ENCODE measurements around the gene QKI. TPM values are rescaled to one million over a fixed set of nuclear protein-coding genes. Genes with fewer than 3 reads are reported as not detected.
"Not testable (repeated sequence)": the region's sequence is repeated elsewhere in the genome, so short reads cannot be mapped to it uniquely, and the experiment has no call there.

QKI gene
- total RNA-seq, 1 experiment from 2014 or later, result 50.8 TPM

DNA sequence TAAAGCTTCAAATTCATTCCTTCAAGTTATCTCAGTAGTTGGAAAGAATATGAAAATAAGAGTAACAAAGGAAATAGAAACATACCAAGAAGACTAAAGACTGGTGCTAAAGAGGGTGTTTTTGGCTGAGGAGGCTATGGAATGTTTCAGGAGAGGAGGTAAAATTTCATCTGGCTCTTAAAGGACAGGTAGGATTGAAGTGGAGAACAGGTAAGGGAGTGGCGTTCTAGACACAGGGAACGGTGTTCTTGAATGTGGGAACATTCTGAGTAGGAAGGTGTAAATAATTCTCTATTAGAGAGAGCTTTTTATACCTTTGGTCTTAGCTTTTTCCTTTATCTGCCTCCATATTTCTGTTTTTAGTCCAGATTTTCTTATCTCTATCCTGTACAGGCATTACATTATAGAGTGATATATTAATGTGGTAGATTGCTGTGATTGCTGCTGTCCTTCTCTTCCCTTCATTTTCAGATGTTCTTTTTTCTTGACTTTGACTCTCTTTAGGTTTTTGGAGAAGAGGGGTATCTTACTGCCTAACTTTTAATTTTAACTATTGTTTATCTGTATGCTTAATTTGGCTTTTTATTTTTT, 15.4 kb downstream of the QKI start:
- intact Hi-C loops (cut with micrococcal nuclease; ENCODE audit: unreplicated experiment), result no loop called here
- Histone ChIP-seq H3K79me2 (ENCODE audit: low read depth) (peaks cover 99% of the 10 kb centered on the region), H3K4me1 (replicated peaks; ENCODE audit: insufficient read depth) (peaks cover 17% of the 10 kb centered on the region; the same call in 1 of the 2 replicates), H3K9me3 (ENCODE audit: insufficient read depth, low read depth) (no peaks in the 10 kb centered on the region), H3K36me3 (ENCODE audit: low read depth) (no peaks in the 10 kb centered on the region), H3K9me2 (ENCODE audit: insufficient read depth) (no peaks in the 10 kb centered on the region), H3K4me2 (no peak overlapping the region), H3F3A (ENCODE audit: insufficient read depth, low read depth) (peaks cover 20% of the 10 kb centered on the region), H3K27ac (no peak overlapping the region), H3K27me3 (ENCODE audit: insufficient read depth, low read depth) (no peaks in the 10 kb centered on the region), H2AFZ (no peak overlapping the region), H3K4me3 (no peak overlapping the region), H4K20me1 (ENCODE audit: insufficient read depth) (peaks cover 93% of the 10 kb centered on the region)
- POLR2A ChIA-PET (ENCODE audit: unreplicated experiment), result no interaction called here
- no TSS peak for BruUV-seq (replicated peaks)
- CTCF ChIA-PET, result no interaction called here
- DNase-seq, result no peak
- no peak for TF ChIP-seq EZH2 (IDR thresholded peaks at IDR 0.05; ENCODE audit: low read depth)
- TF ChIP-seq, protein P1, sequence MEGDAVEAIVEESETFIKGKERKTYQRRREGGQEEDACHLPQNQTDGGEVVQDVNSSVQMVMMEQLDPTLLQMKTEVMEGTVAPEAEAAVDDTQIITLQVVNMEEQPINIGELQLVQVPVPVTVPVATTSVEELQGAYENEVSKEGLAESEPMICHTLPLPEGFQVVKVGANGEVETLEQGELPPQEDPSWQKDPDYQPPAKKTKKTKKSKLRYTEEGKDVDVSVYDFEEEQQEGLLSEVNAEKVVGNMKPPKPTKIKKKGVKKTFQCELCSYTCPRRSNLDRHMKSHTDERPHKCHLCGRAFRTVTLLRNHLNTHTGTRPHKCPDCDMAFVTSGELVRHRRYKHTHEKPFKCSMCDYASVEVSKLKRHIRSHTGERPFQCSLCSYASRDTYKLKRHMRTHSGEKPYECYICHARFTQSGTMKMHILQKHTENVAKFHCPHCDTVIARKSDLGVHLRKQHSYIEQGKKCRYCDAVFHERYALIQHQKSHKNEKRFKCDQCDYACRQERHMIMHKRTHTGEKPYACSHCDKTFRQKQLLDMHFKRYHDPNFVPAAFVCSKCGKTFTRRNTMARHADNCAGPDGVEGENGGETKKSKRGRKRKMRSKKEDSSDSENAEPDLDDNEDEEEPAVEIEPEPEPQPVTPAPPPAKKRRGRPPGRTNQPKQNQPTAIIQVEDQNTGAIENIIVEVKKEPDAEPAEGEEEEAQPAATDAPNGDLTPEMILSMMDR (conservative IDR thresholded peaks at IDR 0.05), result no peak

DNA sequence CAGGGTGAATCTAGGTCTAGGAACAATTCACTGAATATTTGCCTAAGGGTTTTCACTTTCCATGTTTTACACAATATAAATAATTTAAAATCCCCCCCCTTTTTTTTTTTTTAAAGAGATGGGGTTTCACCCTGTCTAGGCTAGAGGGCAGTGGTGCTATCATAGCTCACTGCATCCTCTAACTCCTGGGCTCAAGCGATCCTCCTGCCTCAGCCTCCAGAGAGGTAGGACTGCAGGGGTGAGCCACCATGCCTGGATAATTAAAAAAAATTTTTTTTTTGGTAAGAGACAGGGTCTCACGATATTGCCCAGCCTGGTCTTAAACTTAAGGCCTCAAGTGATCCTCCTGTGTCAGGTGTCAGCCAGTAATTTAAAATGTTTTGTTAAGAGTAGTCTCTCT, 17.8 kb downstream of the QKI start:
- no peak overlapping the region for H3K4me2 ChIP-seq
- no peaks in the 10 kb centered on the region for H3K27me3 ChIP-seq (ENCODE audit: insufficient read depth, low read depth)
- no peaks in the 10 kb centered on the region for H3K9me3 ChIP-seq (ENCODE audit: insufficient read depth, low read depth)
- H3F3A ChIP-seq (ENCODE audit: insufficient read depth, low read depth), result peaks cover 16% of the 10 kb centered on the region
- no peaks in the 10 kb centered on the region for H3K9me2 ChIP-seq (ENCODE audit: insufficient read depth)
- H2AFZ ChIP-seq, result no peak overlapping the region
- intact Hi-C loops (cut with micrococcal nuclease; ENCODE audit: unreplicated experiment), result no loop called here
- peaks cover 16% of the 10 kb centered on the region; the same call in 1 of the 2 replicates for H3K4me1 ChIP-seq (replicated peaks; ENCODE audit: insufficient read depth)
- H3K27ac ChIP-seq, result no peak overlapping the region
- ChIA-PET POLR2A (ENCODE audit: unreplicated experiment) (no interaction called here), CTCF (no interaction called here)
- H3K79me2 ChIP-seq (ENCODE audit: low read depth), result peaks cover 99% of the 10 kb centered on the region
- no peak for TF ChIP-seq EZH2 (IDR thresholded peaks at IDR 0.05; ENCODE audit: low read depth)
- TF ChIP-seq, protein P1 (conservative IDR thresholded peaks at IDR 0.05), result no peak
- H4K20me1 ChIP-seq (ENCODE audit: insufficient read depth), result peaks cover 96% of the 10 kb centered on the region
- BruUV-seq (replicated peaks), result no TSS peak
- no peaks in the 10 kb centered on the region for H3K36me3 ChIP-seq (ENCODE audit: low read depth)
- no peak overlapping the region for H3K4me3 ChIP-seq
- no peak for DNase-seq

DNA sequence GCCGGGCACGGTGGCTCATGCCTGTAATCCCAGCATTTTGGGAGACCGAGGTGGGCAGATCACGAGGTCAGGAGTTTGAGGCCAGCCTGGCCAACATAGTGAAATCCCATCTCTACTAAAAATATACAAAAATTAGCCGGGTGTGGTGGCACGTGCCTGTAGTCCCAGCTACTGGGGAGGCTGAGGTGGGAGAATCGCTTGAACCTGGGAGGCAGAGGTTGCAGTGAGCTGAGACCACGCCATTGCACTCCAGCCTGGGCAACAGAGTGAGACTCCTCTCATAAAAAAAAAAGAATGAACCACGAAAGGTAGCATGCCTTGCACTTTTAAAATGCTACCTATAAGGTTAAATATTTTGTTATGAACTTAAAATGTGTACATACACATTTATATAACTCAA, 19.0 kb downstream of the QKI start:
- intact Hi-C loops (cut with micrococcal nuclease; ENCODE audit: unreplicated experiment); POLR2A ChIA-PET (ENCODE audit: unreplicated experiment); H3K9me3 ChIP-seq (ENCODE audit: insufficient read depth, low read depth); H3K4me1 ChIP-seq (replicated peaks; ENCODE audit: insufficient read depth); H3K4me2 ChIP-seq; H3K36me3 ChIP-seq (ENCODE audit: low read depth); H3K27me3 ChIP-seq (ENCODE audit: insufficient read depth, low read depth); DNase-seq; H2AFZ ChIP-seq; H3K9me2 ChIP-seq (ENCODE audit: insufficient read depth); BruUV-seq (replicated peaks); H3K27ac ChIP-seq; H3K4me3 ChIP-seq; CTCF ChIA-PET: not testable (repeated sequence)
- peaks cover 96% of the 10 kb centered on the region for H4K20me1 ChIP-seq (ENCODE audit: insufficient read depth)
- peaks cover 15% of the 10 kb centered on the region for H3F3A ChIP-seq (ENCODE audit: insufficient read depth, low read depth)
- peaks cover 99% of the 10 kb centered on the region for H3K79me2 ChIP-seq (ENCODE audit: low read depth)

DNA sequence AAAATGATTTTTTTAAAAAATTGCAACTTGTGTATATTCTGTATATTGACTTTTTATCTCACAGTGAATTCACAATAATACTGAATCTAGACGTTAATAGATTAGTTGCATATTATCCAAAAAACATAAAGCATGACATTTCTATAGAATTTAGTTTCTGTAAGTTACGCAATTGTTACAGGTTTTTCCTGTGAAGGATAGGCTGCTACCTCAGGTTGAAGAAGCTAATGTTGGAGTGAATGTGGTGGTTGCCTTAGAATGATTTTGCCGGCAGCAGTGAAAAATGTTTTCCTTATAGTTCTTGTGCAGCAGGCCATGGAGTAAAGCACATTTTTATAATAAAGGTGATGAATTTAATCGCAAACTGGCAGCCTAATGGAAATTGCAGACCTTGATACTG, 20.5 kb downstream of the QKI start:
- ChIA-PET CTCF (no interaction called here), POLR2A (ENCODE audit: unreplicated experiment) (no interaction called here)
- H3K9me2 ChIP-seq (ENCODE audit: insufficient read depth), result no peaks in the 10 kb centered on the region; the same call in 1 of the 2 replicates
- H3K4me2 ChIP-seq, result no peak overlapping the region
- H3K4me1 ChIP-seq (replicated peaks; ENCODE audit: insufficient read depth), result 0 out of 2 replicates have a peak, but pooled peaks cover 9% of the 10 kb centered on the region
- no peaks in the 10 kb centered on the region for H3K27me3 ChIP-seq (ENCODE audit: insufficient read depth, low read depth)
- 0 out of 2 replicates have a peak, but pooled peaks cover 2% of the 10 kb centered on the region for H3K36me3 ChIP-seq (ENCODE audit: low read depth)
- no peaks in the 10 kb centered on the region for H3K9me3 ChIP-seq (ENCODE audit: insufficient read depth, low read depth)
- TF ChIP-seq, protein P1 (conservative IDR thresholded peaks at IDR 0.05), result no peak
- TF ChIP-seq EZH2 (IDR thresholded peaks at IDR 0.05; ENCODE audit: low read depth), result no peak
- no peak overlapping the region for H3K27ac ChIP-seq
- peaks cover 10% of the 10 kb centered on the region for H3F3A ChIP-seq (ENCODE audit: insufficient read depth, low read depth)
- H3K79me2 ChIP-seq (ENCODE audit: low read depth), result peaks cover 99% of the 10 kb centered on the region
- no peak overlapping the region for H2AFZ ChIP-seq
- no TSS peak for BruUV-seq (replicated peaks)
- intact Hi-C loops (cut with micrococcal nuclease; ENCODE audit: unreplicated experiment), result no loop called here
- DNase-seq, result no peak
- no peak overlapping the region for H3K4me3 ChIP-seq
- H4K20me1 ChIP-seq (ENCODE audit: insufficient read depth), result peaks cover 96% of the 10 kb centered on the region

Data from PC-9 (cell line).